HG02759 (cell line): ENCODE data around the gene TIMM44.
A peak's percentile ranks its signal among the peaks of the same experiment; 100 is the strongest.
"Not testable (repeated sequence)": the region's sequence is repeated elsewhere in the genome, so short reads cannot be mapped to it uniquely, and the experiment has no call there.

Experiments
- ATAC-seq: cut with Tn5 transposase; IDR thresholded peaks from one replicate; pipeline ENCODE4 v1.9.1; 2021; ENCODE audit warnings: mild to moderate bottlenecking, moderate library complexity; ENCODE audit not compliant: unreplicated experiment

TIMM44 gene

DNA sequence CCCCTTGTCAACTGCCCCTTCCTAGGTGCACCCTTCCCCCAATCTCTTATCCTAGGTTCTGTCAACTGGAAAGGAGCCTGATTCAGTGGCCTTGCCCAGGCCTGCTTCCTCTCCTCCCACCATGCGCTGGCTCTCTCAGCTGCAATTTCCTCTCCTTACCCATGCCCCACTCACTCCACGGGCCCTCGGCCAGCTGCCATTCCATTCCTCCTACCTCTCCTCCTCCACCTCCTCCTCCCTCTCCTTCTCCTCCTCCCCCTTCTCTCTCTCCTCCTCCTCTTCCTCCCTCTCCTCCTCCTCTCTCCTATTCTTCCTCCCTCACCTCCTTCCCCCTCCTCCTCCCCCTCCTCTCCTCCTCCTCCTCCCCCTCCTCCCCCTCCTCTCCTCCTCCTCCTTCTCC lies 9.6 kb upstream of the TIMM44 start:
- no peak for ATAC-seq

GRCh38 chr19:7947939-7948338 lies 4.5 kb upstream of the TIMM44 start:
- ATAC-seq = no peak

GRCh38 chr19:7944177-7944761 lies 803 bp upstream of the TIMM44 start:
- peak; percentile 28 for ATAC-seq

DNA sequence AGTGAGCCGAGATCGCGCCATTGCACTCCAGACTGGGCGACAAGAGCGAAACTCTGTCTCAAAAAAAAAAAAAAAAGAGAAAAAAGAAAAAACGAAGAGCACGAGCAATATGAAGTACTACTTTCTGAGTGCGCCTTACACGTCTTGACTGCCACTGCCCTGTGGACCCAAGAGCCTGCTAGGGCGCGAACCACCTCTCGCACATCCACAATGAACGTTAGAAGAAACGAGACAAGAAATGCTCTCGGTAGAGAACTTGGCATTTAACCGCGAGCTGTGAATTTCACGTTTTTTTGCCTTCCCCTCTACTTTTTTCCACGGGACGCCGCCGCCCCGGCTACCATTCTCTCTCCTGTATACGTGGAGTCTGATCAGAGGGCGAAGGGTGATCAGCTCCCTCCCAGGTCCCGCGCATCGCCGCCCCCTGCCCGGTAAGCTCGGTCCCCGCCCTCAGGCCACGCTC lies 454 bp downstream of the TIMM44 start:
- ATAC-seq = no peak

- no peak for ATAC-seq
Measured at GRCh38 chr19:7941895-7942596, 1.4 kb downstream of the TIMM44 start.

DNA sequence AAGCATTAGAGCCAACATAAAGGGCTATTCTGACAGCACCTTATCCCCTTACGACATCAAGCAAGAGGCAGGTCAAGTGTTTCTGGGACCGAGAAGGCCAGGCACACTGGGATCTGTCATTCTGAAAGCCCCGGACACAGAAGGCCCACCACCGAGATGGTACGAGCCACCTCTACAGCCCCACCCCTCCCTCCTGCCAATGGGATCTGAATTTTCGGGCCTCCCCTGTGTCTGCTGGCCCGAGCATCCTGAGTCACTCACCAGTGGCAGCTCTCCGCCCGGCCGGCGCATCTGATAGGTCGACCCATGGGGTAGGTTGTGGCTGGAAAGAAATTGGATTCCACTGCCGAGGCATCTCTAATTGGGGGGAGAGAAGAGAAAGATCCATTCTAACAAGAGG lies 2.6 kb downstream of the TIMM44 start:
- ATAC-seq = no peak

DNA sequence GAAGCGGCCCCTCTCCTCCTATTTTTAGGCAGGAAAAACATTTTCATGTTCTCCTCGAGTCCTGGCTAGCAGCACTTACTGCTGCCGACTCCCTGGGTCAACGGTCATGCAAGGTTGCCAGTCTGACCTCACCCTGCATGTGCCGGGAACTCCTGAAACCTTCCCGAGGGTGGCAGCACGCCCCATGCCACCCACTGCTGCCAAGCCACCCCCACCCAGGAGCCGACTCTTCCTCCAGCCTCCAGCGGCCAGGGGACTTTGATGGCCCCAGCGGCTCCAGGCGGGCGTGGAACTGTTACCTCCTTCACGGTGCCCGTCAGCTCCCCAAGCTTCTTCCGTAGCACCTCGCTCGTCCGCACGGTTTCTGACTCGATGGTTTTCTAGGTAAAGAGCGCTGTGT lies 8.7 kb downstream of the TIMM44 start:
- ATAC-seq = no peak

DNA sequence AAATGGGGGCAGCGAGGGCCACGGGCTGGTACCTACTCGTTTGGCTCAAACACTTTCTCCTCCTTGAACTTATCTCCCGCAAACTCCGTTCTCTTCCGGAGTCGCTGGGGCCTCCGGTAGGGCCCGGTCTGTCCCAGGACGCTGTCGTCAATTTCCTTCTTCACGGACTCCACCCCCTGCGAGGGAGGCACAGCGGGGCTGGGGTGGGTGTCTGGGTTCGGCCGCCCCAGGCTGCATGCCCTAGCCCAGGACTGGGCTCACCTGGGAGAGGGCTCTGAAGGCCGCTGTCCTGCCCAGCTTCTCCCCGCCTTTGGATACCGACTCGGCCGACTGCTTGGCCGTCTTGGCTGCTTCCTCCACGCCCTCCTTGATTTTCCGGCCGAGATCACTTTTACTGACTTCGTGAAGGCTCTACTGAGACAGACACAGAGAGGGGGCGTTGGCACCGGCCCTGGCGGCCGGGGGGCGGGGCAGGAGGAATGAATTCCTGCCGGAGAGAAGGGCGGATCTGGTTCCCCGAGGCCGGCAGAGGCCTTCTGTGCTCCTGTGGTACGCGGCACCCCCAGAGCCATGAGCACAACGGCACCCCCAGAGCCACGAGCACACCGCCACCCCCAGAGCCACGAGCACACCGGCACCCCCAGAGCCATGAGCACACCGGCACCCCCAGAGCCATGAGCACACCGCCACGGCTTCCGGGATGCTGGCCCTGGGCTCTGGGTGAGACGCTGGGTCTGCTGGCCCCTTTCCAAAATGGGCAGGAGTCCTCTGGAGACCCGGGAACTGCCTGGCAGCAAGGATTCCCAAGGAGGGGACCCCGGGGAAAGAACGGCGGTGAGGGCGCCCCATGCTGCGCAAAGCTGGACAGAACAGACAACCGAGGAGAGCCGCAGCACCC lies 9.4 kb downstream of the TIMM44 start:
- no peak for ATAC-seq

DNA sequence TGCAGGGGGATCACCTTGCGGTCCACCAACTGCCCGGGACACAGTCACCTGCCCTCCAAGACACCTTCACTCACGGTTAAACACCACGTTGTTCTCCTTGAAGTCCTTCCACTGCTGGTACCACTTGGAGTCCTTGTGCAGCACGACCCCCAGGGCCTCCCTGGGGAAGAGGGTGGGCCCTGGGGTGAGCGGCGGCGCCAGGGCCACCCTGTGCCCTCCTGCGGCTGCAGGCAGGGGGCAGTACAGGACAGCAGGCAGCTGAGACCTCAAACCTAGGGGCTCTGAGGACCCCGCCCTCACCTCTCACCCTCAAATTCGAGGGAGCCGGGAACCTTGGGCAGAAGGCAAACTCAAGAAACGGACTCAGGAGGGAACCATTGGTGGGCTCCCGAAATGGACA lies 10.1 kb downstream of the TIMM44 start:
- no peak for ATAC-seq

DNA sequence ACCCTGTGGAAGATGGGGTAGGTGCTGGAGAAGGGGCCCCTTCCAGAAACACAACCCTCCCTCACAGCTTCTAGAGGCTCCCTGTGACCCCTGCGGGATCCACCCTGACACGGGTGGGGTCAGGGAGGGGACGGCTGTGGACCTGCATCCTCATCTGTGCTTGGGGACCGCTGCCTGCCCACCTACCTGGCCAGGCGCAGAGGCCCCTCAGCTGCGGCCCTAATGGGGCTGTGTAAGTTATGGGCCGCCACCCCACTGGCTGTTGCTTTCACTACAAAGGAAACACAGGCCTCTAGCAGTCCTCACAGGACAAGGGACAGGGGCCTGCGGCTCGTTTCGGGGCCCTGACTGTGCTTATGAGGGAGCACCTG lies 10.6 kb downstream of the TIMM44 start:
- ATAC-seq = no peak

GRCh38 chr19:7932276-7932929 lies 11.1 kb downstream of the TIMM44 start:
- no peak for ATAC-seq

- ATAC-seq = no peak
Measured at GRCh38 chr19:7931221-7932061, 12.0 kb downstream of the TIMM44 start.

GRCh38 chr19:7930765-7931164 lies 12.7 kb downstream of the TIMM44 start:
- no peak for ATAC-seq

GRCh38 chr19:7930030-7930429 lies 13.4 kb downstream of the TIMM44 start:
- ATAC-seq = not testable (repeated sequence)

- no peak for ATAC-seq
Measured at GRCh38 chr19:7928741-7929701, 14.4 kb downstream of the TIMM44 start.

DNA sequence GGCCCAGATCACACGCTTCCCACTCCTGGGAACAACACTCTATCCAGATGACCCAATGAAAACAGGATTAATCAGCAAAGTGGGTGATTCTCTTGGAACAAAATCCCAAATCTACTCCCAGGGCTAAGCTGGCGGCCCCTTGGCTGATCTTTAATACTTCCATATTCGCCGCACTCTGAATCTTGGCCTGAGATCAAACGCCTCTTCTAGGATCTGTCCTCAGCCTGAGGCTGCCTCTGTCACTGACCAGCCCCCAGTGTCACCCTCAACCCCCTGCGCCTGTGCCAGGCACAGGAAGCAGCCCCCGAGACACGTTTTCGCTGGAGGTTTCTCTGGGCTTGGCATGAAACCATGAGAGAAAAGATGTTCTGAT lies 15.1 kb downstream of the TIMM44 start:
- no peak for ATAC-seq

DNA sequence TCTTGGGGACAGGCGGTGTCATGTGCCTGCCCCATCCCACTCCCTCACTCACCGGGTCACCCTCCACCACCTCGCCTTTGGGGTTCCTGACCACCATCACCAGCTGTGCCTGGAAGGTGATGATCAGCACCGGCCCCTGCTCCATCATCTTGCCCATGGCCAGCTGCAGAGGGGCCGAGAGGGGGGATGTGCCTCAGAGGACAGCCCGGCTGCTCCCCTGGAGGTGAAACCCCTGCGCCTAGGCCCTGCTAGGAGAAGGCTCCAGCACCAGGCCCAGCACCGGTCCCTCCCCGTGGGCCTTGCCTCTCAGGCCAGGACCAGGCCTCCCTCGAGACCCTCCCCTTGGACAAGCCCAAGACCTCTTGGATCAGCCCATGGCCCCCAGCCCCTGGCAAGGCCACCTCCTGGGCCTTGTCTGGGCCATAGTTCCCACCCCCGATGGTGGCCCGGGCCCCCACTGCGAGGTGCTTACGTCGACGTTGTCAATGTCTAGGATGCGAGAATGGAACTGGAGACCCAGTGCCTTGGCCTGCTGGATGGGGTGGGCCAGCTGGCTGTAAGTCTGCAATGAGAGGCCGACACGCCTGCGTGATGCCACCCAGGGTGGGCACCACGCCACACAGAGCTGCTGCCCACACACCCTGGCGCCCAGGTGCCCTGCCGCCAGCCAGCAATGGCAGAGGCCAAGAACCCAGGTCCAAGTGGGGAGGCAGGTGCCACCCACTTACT lies 15.7 kb downstream of the TIMM44 start:
- no peak for ATAC-seq

DNA sequence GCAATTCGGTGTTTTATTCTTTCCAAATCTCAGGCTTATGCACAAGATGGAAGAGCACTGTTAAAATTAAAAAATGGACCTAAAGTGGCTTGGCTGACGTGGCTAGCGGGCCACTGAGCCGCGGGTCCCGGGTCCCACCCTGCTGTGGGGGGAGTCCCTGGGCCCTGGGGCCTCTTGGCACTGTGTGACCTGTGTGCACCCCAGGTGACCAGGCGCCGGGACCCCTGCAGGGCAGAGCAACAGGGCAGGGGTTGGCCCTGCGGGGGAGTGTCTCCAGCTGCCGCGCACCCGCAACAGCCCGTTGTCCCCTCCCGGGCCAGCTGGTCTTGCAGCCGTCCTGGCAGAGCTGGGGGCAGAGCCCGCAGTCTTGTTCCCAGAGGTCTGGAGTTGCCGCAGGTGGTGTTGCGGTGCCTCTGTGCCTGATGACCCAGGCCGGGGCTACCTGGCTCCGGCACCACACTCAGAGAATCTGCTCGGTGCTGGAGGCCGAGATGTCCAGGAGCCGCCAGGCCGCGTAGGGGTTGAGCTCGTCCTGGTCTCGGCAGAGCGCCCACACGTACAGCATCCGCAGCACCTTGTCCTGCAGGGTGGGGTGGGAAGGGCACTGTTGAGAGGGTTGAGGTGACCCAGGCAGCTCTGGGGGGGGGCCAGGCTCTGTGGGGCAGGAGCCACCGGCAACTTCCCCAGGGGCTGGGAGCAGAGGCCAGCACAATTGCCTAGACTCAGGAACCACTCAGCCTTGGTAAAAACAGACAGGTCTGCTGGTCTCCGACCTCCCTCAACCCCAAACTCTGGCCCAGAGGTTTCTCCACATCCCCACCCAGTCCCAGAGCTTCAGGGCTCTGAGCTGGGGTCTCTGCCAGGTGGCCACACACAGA lies 16.5 kb downstream of the TIMM44 start:
- no peak for ATAC-seq
